Right lung (tissue), 5 donors: ENCODE results near the gene PLEKHH1. TPM values are rescaled to one million over a fixed set of nuclear protein-coding genes. Genes with fewer than 3 reads are reported as not detected.
"Not testable (repeated sequence)": the region's sequence is repeated elsewhere in the genome, so short reads cannot be mapped to it uniquely, and the experiment has no call there.

Source experiments
- DNase-seq, 2 donors: peaks; one replicate each; pipeline ENCODE4 v3.0.0-alpha.2; 2013
- polyA plus RNA-seq, 5 donors: library from polyadenylated mRNA; unstranded; fragments of 120-200 nt; gene quantifications; one replicate each; pipeline versions ENCODE4 v1.2.1 to v1.2.3, GENCODE V29; 2013; ENCODE audit warnings: inconsistent platforms in 1 of 5, low replicate concordance in 1 of 5; ENCODE audit not compliant: insufficient read length in 5 of 5, insufficient read depth in 1 of 5

PLEKHH1 gene
- polyA plus RNA-seq, 5 donors, result 8.5 to 17.0 (median 11.9) TPM

DNA sequence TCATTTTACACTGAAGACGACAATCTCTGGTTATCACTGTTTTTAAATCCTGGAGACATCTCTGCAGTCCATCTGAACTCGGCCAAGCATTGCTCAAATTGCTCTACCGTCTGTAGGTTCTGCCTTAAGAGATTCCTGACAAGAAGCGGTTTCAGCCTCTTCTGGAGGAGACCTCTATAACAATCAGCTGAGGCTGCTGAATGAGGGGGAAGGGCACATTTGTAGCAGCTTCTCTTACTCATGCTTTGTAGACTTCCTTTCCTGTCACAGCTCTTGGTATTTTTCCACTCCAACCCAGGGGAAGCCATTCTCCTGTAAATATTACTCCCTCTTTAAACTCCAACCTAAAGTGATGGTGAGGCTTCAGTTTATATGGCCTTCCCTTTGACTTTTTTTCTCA, 89.6 kb downstream of the PLEKHH1 start:
- DNase-seq, result peak; percentile 16 to 27

GRCh38 chr14:67623114-67623513, 90.0 kb downstream of the PLEKHH1 start:
- peak; percentile 2 to 10 for DNase-seq

DNA sequence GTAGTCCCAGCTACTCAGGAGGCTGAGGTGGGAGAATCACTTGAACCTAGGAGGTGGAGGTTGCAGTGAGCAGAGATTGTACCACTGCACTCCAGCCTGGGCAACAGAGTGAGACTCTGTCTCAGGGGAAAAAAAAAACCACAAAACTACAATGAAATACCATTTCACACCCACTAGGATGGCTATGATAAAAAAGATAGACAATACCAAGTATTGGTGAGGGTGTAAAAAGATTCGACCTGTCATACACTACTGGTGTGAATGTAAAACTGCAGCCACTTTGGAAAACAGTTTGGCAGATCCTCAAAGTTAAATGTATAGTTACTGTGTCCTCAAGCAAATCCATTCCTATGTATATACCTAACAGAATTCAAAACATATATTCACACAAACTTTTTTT, 93.0 kb downstream of the PLEKHH1 start:
- DNase-seq, result not testable (repeated sequence)

- no peak for DNase-seq
Measured at GRCh38 chr14:67627519-67627918, 94.4 kb downstream of the PLEKHH1 start.

DNA sequence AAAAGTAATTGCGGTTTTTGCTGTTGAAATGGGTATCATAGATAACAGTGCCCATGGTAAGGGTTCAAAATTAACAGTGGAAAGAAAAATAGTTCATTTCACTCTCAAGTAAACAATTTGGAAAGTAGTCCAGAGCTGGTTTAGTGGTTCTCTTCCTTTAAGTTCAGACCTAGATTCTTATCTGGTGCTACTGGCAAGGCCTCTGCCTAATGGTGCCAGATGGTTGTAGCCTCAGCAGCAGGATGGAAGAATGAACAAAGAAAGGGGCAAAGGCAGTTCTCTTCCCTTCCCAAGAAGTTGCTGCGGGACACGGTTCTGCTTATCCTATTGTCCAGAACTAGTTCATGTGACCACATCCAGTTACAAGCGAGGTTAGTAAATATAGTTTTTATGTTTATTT, 97.1 kb downstream of the PLEKHH1 start:
- DNase-seq, result no peak

DNA sequence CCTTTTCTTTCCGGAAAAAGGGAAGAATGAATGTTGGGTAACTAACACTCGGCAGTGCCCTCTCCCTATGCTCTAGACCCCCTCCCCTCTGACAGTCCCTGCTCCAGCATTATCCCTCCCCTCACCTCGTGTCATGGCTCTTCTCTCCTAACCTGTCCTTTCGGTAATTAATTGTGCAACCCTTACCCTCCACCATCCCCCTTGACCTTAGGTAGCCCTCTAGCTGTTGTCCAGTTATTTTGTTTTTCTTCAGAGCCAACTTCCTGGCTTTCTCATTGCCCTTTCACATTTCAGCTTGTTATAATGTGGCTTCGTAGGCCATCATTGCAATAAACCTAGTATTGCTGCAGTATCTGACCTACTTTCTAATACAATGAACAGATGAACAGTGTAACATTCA, 97.8 kb downstream of the PLEKHH1 start:
- DNase-seq, result no peak

DNA sequence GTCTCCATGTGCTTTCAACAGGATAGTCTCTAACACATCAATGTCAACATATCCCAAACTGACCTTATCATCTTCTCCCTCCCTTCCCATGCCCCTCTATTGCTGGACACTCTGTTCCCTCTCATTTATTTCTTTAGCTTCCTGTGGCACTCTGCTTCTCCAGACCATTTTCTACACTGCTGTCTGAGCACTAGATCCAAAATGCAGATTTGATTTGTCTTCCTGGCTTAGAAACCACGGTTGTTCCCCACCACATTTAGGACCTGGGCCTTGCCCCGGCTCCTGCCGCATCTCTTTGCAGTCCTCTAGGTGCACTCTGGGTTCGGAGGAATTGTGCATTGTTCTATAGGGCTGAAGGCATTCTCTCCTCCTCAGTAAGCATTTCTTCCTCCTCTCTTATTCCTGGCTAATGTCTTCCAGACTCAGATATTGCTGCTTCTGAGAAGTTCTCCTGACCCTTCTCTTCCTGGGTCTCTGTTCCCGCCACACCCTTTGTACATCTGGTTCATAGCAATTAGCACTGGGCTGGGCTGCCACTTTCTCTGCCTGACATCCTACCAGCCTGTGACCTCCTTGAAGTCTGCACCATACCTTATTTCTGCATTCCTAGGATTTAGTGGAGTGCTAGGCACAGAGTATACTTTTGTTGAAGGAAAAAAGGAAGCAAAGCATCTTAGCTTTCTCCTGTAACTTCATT, 100.5 kb downstream of the PLEKHH1 start:
- DNase-seq, result no peak

DNA sequence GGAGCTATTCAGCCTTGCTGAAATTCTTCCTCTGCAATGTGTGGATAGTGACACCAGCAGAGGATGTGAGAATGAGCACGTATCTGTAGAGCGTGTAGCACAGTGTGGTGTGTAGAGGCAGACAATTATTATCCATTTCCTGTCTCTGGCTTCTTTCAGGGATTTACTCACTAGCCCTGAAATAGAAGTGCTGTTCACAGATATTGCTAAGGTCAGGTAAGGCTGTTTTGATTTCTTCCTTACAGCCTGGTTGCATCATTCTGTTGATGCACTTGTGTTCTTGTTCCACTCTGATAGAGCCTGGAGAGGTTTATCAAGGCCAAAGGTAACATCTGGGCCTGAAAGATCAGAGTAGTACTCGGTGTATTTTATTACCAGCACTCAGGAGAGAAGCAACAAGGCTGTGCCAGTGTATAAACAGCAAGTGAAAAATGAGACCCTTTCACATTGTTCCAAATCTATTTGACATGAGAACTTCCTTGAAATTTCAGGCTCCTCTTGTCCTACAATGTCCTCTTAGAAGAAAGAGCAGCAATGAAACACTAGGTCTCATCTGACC, 103.3 kb downstream of the PLEKHH1 start:
- DNase-seq, result no peak

DNA sequence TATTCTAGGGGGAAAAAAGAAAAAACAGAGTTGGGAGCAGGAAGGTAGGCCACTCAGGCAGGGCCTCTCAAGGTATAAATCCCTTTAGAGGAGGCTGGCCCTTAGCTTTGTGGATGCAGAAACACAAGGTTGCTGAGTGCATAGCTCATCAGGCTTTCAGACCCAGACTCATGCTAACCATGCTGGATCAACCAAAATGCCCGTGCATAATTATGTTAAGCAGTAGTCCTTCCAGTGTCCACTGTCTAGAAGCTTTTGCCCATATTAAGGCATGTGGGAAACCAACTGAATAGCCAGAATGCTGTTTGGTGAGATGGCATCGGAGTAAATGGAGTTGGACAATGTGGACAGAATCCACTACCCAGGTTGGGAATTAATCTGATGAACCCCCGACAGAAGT, 105.6 kb downstream of the PLEKHH1 start:
- no peak for DNase-seq

Other genes with a start within 250 kb of the PLEKHH1 start
- 100 to 1,000 TPM in 1 of 5 donors, 10 to 100 TPM in 4; 81.8 to 126 (median 85.6) TPM for gene ATP6V1D, start 173.5 kb upstream of the PLEKHH1 start, polyA plus RNA-seq
- 10 to 100 TPM; 62.7 to 92.9 (median 88.7) TPM for gene EIF2S1, start 173.0 kb upstream of the PLEKHH1 start, polyA plus RNA-seq
- gene PLEK2, start 121.1 kb upstream of the PLEKHH1 start, polyA plus RNA-seq, result 1 to 10 TPM; 2.8 to 7.1 (median 3.8) TPM
- gene TMEM229B, start 44.6 kb upstream of the PLEKHH1 start, polyA plus RNA-seq, result under 1 TPM; 0.46 to 0.94 (median 0.74) TPM
- gene PIGH, start 67.0 kb downstream of the PLEKHH1 start, polyA plus RNA-seq, result 10 to 100 TPM; 24.1 to 25.4 (median 24.8) TPM
- 1 to 10 TPM; 1.7 to 3.4 (median 2.1) TPM for gene ARG2, start 86.6 kb downstream of the PLEKHH1 start, polyA plus RNA-seq
- 10 to 100 TPM; 78.8 to 93.4 (median 85.8) TPM for gene VTI1B, start 141.3 kb downstream of the PLEKHH1 start, polyA plus RNA-seq
- 10 to 100 TPM; 59.2 to 70.9 (median 66.4) TPM for gene RDH11, start 162.5 kb downstream of the PLEKHH1 start, polyA plus RNA-seq
- under 1 TPM; 0.19 to 0.77 (median 0.37) TPM for gene RDH12, start 168.6 kb downstream of the PLEKHH1 start, polyA plus RNA-seq